Ovary (tissue), 3 donors: ENCODE data around the gene LTBP2.

Source experiments
- EP300 ChIP-seq: sonication (generic); formaldehyde crosslinking; IDR thresholded peaks from one replicate; pipeline ENCODE4 v1.6.1; 2017; ENCODE audit warnings: antibody characterized with exemption
- POLR2A ChIP-seq: fragments of 450-650 bp; IDR thresholded peaks from one replicate; pipeline ENCODE4 v1.6.1; 2017; ENCODE audit warnings: antibody characterized with exemption, mild to moderate bottlenecking, moderate library complexity
- TF ChIP-seq, protein P1 (sequence below), 3 donors: fragments of 450-650 bp in 2 of 3; fragments of 200-600 bp in 1 of 3; IDR thresholded peaks; one replicate each; pipeline versions ENCODE4 v1.5.1 to v1.8.0; 2016 to 2022; ENCODE audit warnings: antibody characterized with exemption in 3 of 3, mild to moderate bottlenecking in 1 of 3
- donor health status: DM: no; HTN: no; CAD: no.

GRCh38 chr14:74569387-74569786, 42.6 kb downstream of the LTBP2 start:
- TF ChIP-seq POLR2A (no peak), EP300 (no peak)
- TF ChIP-seq, protein P1, sequence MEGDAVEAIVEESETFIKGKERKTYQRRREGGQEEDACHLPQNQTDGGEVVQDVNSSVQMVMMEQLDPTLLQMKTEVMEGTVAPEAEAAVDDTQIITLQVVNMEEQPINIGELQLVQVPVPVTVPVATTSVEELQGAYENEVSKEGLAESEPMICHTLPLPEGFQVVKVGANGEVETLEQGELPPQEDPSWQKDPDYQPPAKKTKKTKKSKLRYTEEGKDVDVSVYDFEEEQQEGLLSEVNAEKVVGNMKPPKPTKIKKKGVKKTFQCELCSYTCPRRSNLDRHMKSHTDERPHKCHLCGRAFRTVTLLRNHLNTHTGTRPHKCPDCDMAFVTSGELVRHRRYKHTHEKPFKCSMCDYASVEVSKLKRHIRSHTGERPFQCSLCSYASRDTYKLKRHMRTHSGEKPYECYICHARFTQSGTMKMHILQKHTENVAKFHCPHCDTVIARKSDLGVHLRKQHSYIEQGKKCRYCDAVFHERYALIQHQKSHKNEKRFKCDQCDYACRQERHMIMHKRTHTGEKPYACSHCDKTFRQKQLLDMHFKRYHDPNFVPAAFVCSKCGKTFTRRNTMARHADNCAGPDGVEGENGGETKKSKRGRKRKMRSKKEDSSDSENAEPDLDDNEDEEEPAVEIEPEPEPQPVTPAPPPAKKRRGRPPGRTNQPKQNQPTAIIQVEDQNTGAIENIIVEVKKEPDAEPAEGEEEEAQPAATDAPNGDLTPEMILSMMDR (IDR thresholded peaks at IDR 0.05): no peak
